ENCODE results near the gene SERPINE2.

Gene SERPINE2

GRCh38 chr2:224042191-224042696 is 3.2 kb upstream of the SERPINE2 start:
- no peak for DNase-seq

- DNase-seq = no peak
Observed at GRCh38 chr2:224041554-224041953, 2.5 kb upstream of the SERPINE2 start.

GRCh38 chr2:224040753-224041152 is 1.7 kb upstream of the SERPINE2 start:
- no peak for DNase-seq

- no peak for DNase-seq
Observed at GRCh38 chr2:224039770-224040440, 819 bp upstream of the SERPINE2 start.

- DNase-seq = no peak
Observed at GRCh38 chr2:224038830-224039079, 331 bp downstream of the SERPINE2 start.

- peak; percentile 70 for DNase-seq
Observed at GRCh38 chr2:224038049-224038829, 847 bp downstream of the SERPINE2 start.

GRCh38 chr2:224036731-224037361 is 2.2 kb downstream of the SERPINE2 start:
- no peak for DNase-seq

GRCh38 chr2:224034017-224034416 is 5.1 kb downstream of the SERPINE2 start:
- DNase-seq = no peak

- no peak for DNase-seq
Observed at GRCh38 chr2:224033601-224034000, 5.5 kb downstream of the SERPINE2 start.

- no peak for DNase-seq
Observed at GRCh38 chr2:224032283-224032682, 6.8 kb downstream of the SERPINE2 start.

GRCh38 chr2:224031358-224031970 is 7.6 kb downstream of the SERPINE2 start:
- no peak for DNase-seq

GRCh38 chr2:224030786-224031185 is 8.3 kb downstream of the SERPINE2 start:
- DNase-seq = no peak

GRCh38 chr2:224029876-224030275 is 9.2 kb downstream of the SERPINE2 start:
- no peak for DNase-seq

- no peak for DNase-seq
Observed at GRCh38 chr2:224027931-224028330, 11.2 kb downstream of the SERPINE2 start.

- DNase-seq = no peak
Observed at GRCh38 chr2:224027070-224027469, 12.0 kb downstream of the SERPINE2 start.

GRCh38 chr2:224025874-224026273 is 13.2 kb downstream of the SERPINE2 start:
- peak; percentile 79 for DNase-seq

GRCh38 chr2:224024270-224024669 is 14.8 kb downstream of the SERPINE2 start:
- no peak for DNase-seq

- no peak for DNase-seq
Observed at GRCh38 chr2:224023188-224023587, 15.9 kb downstream of the SERPINE2 start.

- DNase-seq = no peak
Observed at GRCh38 chr2:224022486-224022885, 16.6 kb downstream of the SERPINE2 start.

- no peak for DNase-seq
Observed at GRCh38 chr2:224020523-224020922, 18.6 kb downstream of the SERPINE2 start.

- DNase-seq = no peak
Observed at GRCh38 chr2:224017957-224018356, 21.1 kb downstream of the SERPINE2 start.

- DNase-seq = no peak
Observed at GRCh38 chr2:224016963-224017362, 22.1 kb downstream of the SERPINE2 start.

- no peak for DNase-seq
Observed at GRCh38 chr2:224014336-224014735, 24.8 kb downstream of the SERPINE2 start.

- no peak for DNase-seq
Observed at GRCh38 chr2:224011837-224012236, 27.2 kb downstream of the SERPINE2 start.

Data from activated effector memory CD4-positive, alpha-beta T cell treated with anti-CD3 and anti-CD28 coated beads, Interleukin-2, amount 50 U/mL, for 16 hours (primary cell).